Brain microvascular endothelial cell (primary cell): ENCODE data around the gene XXYLT1.

ENCODE experiments used
- DNase-seq: peaks from one replicate; pipeline ENCODE4 v3.0.0-alpha.2; 2020
- H3K27ac ChIP-seq: fragments of 250-450 bp; sonication (Bioruptor Pico); 2 replicates; pipeline ENCODE4 v1.5.1; 2020; ENCODE audit warnings: mild to moderate bottlenecking, moderate library complexity
- H3K27me3 ChIP-seq: fragments of 250-450 bp; sonication (Bioruptor Pico); replicated peaks from 2 replicates; pipeline ENCODE4 v1.5.1; 2020; ENCODE audit warnings: mild to moderate bottlenecking
- H3K36me3 ChIP-seq: fragments of 250-450 bp; sonication (Bioruptor Pico); replicated peaks from 2 replicates; pipeline ENCODE4 v1.5.1; 2020; ENCODE audit warnings: mild to moderate bottlenecking
- H3K4me3 ChIP-seq: 2 replicates; pipeline ENCODE4 v1.5.1; 2011; ENCODE audit warnings: low read depth, mild to moderate bottlenecking, control low read depth, low read length, moderate library complexity
- CTCF ChIP-seq: IDR thresholded peaks from 2 replicates; pipeline ENCODE4 v1.5.1; 2011; ENCODE audit warnings: low read depth, mild to moderate bottlenecking, moderate library complexity, low read length, control low read depth, inconsistent platforms; ENCODE audit errors: missing control alignments
- in situ Hi-C: cut with HindIII; loops from 2 replicates; pipeline ENCODE4 v1.10.0; 2017; ENCODE audit warnings: low sequenced_read_pairs, low pct_ligation_motif_present

XXYLT1 gene

GRCh38 chr3:195118671-195119070 is 152.3 kb downstream of the XXYLT1 start:
- H3K36me3 ChIP-seq: no peaks in the 10 kb centered on the region
- peak overlapping the region; percentile 96 for H3K27ac ChIP-seq
- H3K27me3 ChIP-seq: no peaks in the 10 kb centered on the region
- in situ Hi-C loops: loop anchor here (25.0 kb wide), 1 partner anchor 456 kb away; the partner anchor contains the start of gene LSG1
- no peak for DNase-seq
- TF ChIP-seq CTCF: no peak
- no peak overlapping the region for H3K4me3 ChIP-seq

GRCh38 chr3:195117978-195118581 is 152.9 kb downstream of the XXYLT1 start:
- DNase-seq: peak; percentile 77
- TF ChIP-seq CTCF: peak; percentile 65
- peak overlapping the region; percentile 96 for H3K27ac ChIP-seq
- in situ Hi-C loops: loop anchor here (25.0 kb wide), 1 partner anchor 456 kb away; the partner anchor contains the start of gene LSG1
- no peaks in the 10 kb centered on the region for H3K36me3 ChIP-seq
- no peak overlapping the region for H3K4me3 ChIP-seq
- no peaks in the 10 kb centered on the region for H3K27me3 ChIP-seq

GRCh38 chr3:195116407-195117185 is 154.4 kb downstream of the XXYLT1 start:
- no peaks in the 10 kb centered on the region for H3K27me3 ChIP-seq
- DNase-seq: no peak
- no peak overlapping the region for H3K4me3 ChIP-seq
- H3K36me3 ChIP-seq: no peaks in the 10 kb centered on the region
- H3K27ac ChIP-seq: no peak overlapping the region
- TF ChIP-seq CTCF: no peak
- in situ Hi-C loops: loop anchor here (25.0 kb wide), 1 partner anchor 454 kb away; the partner anchor contains the start of gene LSG1

- Histone ChIP-seq H3K36me3 (no peaks in the 10 kb centered on the region), H3K4me3 (no peak overlapping the region), H3K27me3 (no peaks in the 10 kb centered on the region), H3K27ac (no peak overlapping the region)
- DNase-seq: no peak
- TF ChIP-seq CTCF: no peak
- in situ Hi-C loops: loop anchor here (25.0 kb wide), 1 partner anchor 454 kb away; the partner anchor contains the start of gene LSG1
Measured at GRCh38 chr3:195115600-195116406, 155.2 kb downstream of the XXYLT1 start.

- in situ Hi-C loops: loop anchor here (25.0 kb wide), 1 partner anchor 453 kb away; the partner anchor contains the start of gene LSG1
- TF ChIP-seq CTCF: no peak
- no peak overlapping the region for H3K4me3 ChIP-seq
- no peaks in the 10 kb centered on the region for H3K27me3 ChIP-seq
- no peak overlapping the region for H3K27ac ChIP-seq
- H3K36me3 ChIP-seq: no peaks in the 10 kb centered on the region
- DNase-seq: no peak
Measured at GRCh38 chr3:195114786-195115599, 156.0 kb downstream of the XXYLT1 start.
